ENCODE results near the gene HASPIN.

DNA sequence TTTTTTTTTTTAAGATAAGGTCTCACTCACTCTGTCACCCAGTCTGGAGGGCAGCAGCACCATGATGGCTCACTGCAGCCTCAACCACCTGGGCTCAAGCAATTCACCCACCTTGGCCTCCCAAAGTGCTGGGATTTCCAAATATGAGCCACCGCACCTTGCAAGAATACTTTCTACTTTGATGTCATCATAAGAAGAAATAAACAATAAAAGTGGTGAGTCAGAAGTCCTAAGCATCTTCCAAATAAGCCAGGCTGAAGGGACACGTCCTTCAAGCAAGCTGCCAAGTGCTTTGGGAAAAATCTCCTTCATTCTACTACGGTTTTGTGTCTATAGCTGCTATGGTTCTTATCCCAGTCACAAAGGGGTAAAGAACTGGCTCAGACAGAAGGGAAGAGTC lies 20.3 kb downstream of the HASPIN start:
- TF ChIP-seq, protein P1, sequence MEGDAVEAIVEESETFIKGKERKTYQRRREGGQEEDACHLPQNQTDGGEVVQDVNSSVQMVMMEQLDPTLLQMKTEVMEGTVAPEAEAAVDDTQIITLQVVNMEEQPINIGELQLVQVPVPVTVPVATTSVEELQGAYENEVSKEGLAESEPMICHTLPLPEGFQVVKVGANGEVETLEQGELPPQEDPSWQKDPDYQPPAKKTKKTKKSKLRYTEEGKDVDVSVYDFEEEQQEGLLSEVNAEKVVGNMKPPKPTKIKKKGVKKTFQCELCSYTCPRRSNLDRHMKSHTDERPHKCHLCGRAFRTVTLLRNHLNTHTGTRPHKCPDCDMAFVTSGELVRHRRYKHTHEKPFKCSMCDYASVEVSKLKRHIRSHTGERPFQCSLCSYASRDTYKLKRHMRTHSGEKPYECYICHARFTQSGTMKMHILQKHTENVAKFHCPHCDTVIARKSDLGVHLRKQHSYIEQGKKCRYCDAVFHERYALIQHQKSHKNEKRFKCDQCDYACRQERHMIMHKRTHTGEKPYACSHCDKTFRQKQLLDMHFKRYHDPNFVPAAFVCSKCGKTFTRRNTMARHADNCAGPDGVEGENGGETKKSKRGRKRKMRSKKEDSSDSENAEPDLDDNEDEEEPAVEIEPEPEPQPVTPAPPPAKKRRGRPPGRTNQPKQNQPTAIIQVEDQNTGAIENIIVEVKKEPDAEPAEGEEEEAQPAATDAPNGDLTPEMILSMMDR (optimal IDR thresholded peaks at IDR 0.05 in 1 of 3, IDR thresholded peaks at IDR 0.05 in 1 of 3, conservative IDR thresholded peaks at IDR 0.05 in 1 of 3; ENCODE audit: extremely low read depth in 1 of 3, insufficient read depth in 2 of 3, low read length in 3 of 3) = no peak
- no peak for TF ChIP-seq EZH2 (IDR thresholded peaks at IDR 0.05; ENCODE audit: low read length)
